ENCODE measurements around the gene SELENOW. TPM values are rescaled to one million over a fixed set of nuclear protein-coding genes. Genes with fewer than 3 reads are reported as not detected.
"Not testable (repeated sequence)": the region's sequence is repeated elsewhere in the genome, so short reads cannot be mapped to it uniquely, and the experiment has no call there.

Gene SELENOW
- polyA plus RNA-seq, 1 experiment = 177 TPM

DNA sequence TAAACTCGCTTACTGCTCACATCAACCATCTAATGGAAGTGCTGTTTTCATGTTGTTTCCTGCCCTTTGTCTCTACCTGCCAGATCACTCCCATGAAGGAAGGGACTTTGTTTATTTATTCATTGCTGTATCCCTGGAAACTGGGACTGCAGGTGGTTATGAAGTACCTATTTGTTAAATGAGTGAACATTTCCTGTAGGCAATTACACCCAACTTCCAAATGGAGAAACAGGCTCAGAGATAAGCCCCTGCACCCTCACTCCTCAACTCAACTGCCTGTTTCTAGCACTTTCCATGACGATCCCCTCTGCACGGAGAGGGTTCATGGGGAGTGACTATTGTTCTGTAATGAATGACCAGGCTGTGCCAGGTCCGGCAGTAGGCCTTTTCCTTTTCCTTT is 1.9 kb upstream of the SELENOW start:
- Histone ChIP-seq H3K27me3 (ENCODE audit: control insufficient read depth, insufficient read depth, low read length) (no peaks in the 10 kb centered on the region), H3K4me3 (ENCODE audit: low read depth, low read length) (no peak overlapping the region), H3K9me3 (ENCODE audit: control insufficient read depth, insufficient read depth, low read length) (no peaks in the 10 kb centered on the region; the same call in 1 of the 2 replicates), H3K27ac (ENCODE audit: low read depth, low read length) (no peak overlapping the region)
- DNase-seq (ENCODE audit: low read depth, low spot score) = no peak
- ChIA-PET CTCF (interaction anchor here (1.4 to 2.1 kb wide), 2 partner anchors 11 to 64 kb away, joined by 5 to 7 read pairs; partner anchors contain the start of gene EHD2), POLR2A (interaction anchor here (0.5 kb wide), 2 partner anchors 9 to 58 kb away, joined by 3 read pairs; no protein-coding TSS in a partner anchor)
- no peak for TF ChIP-seq CTCF (IDR thresholded peaks at IDR 0.05; ENCODE audit: low read depth, low read length)

DNA sequence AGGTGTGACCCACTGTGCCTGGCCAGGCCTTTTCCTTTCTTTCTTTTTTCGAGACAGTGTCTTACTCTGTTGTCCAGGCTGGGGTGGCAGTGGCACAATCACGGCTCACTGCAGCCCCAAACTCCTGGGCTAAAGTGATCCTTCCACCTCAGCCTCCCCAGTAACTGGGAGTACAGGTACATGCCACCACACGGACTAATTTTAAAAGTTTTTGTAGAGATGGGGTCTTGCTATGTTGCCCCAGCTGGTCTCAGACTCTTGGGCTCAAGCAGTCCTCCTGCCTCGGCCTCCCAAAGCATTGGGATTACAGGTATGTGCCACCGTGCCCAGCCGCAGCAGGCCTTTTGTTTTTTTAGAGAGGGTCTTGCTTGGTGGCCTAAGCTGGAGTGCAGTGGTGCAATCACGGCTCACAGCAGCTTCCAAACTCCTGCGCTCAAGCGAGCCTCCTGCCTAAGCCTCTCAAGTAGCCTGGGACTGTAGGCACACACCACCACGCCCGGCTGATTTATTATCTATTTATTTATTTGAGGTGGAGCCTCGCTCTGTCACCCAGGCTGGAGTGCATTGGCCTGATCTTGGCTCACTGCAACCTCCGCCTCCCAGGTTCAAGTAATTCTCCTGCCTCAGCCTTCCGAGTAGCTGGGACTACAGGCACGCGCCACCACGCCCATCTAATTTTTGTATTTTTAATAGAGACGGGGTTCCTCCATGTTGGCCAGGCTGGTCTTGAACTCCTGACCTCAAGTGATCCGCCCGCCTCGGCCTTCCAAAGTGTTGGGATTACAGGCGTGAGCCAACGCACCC is 1.1 kb upstream of the SELENOW start:
- CTCF ChIA-PET; H3K27me3 ChIP-seq (ENCODE audit: control insufficient read depth, insufficient read depth, low read length); DNase-seq (ENCODE audit: low read depth, low spot score); H3K9me3 ChIP-seq (ENCODE audit: control insufficient read depth, insufficient read depth, low read length): not testable (repeated sequence)
- peak overlapping the region; percentile 94 for H3K27ac ChIP-seq (ENCODE audit: low read depth, low read length)
- peak overlapping the region; percentile 94 for H3K4me3 ChIP-seq (ENCODE audit: low read depth, low read length)
- POLR2A ChIA-PET = interaction anchor here (0.6 kb wide), 1 partner anchor 414 kb away, joined by 3 read pairs; no protein-coding TSS in a partner anchor

DNA sequence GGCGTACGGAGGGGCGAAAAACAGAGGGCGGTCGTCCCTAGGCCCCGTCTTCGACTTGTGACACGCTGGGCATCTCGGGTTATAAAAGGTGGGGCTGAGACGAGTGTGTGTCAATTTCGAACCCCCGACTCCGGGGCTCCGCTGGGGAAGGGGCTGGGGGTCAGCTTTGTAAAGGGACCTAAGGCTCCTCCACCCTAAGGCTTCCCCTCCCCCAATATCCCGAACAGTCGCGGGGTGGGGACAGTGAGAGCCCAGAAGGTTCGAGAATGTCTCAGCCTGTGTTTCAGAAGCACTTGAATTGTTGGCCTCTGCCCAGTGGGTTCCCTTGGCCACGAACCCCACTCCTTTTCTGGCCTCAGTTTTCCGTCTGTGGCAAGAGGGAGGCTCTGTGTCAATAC is 450 bp downstream of the SELENOW start:
- H3K27ac ChIP-seq (ENCODE audit: low read depth, low read length) = no peak overlapping the region
- TF ChIP-seq CTCF (IDR thresholded peaks at IDR 0.05; ENCODE audit: low read depth, low read length) = no peak
- ChIA-PET POLR2A (no interaction called here), CTCF (interaction anchor here (0.6 kb wide), 1 partner anchor 14 kb away, joined by 3 read pairs; no protein-coding TSS in a partner anchor)
- no peak for DNase-seq (ENCODE audit: low read depth, low spot score)
- H3K4me3 ChIP-seq (ENCODE audit: low read depth, low read length) = peak overlapping the region; percentile 94
- H3K27me3 ChIP-seq (ENCODE audit: control insufficient read depth, insufficient read depth, low read length) = no peaks in the 10 kb centered on the region
- H3K9me3 ChIP-seq (ENCODE audit: control insufficient read depth, insufficient read depth, low read length) = no peaks in the 10 kb centered on the region; the same call in 1 of the 2 replicates

DNA sequence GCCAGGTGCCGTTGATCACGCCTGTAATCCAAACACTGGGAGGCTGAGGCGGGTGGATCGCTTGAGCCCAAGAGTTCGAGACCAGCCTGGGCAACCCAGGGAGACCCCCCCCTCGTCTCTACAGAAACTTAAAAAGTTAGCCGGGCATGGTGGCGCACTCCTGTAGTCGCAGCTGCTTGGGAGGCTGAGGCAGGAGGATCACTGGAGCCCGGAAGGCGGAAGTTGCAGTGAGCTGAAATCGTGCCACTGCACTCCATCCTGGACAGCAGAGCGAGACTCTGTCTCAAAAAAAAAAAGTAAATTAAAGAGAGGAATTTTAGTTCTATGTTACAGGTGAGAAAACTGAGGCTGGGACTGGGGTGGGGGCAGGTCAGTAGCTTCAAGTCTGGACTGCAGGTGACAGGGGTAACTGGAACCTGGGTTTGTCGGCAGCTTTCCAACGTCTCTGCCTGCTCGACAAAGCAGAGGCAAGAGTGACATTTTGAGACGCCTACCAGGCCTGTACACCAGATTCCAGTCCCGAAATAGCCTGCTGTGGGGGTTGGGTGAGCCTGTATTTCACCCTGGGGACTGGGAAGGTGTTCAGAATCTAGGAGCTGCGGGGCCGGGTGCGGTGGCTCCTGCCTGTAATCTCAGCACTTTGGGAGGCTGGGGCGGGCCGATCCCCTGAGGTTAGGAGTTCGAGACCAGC is 1.2 kb downstream of the SELENOW start:
- Histone ChIP-seq H3K9me3 (ENCODE audit: control insufficient read depth, insufficient read depth, low read length) (no peaks in the 10 kb centered on the region; the same call in 1 of the 2 replicates), H3K27ac (ENCODE audit: low read depth, low read length) (no peak overlapping the region), H3K4me3 (ENCODE audit: low read depth, low read length) (peak overlapping the region; percentile 94), H3K27me3 (ENCODE audit: control insufficient read depth, insufficient read depth, low read length) (no peaks in the 10 kb centered on the region)
- no peak for DNase-seq (ENCODE audit: low read depth, low spot score)
- CTCF ChIA-PET = interaction anchor here (0.6 kb wide), 1 partner anchor 13 kb away, joined by 3 read pairs; no protein-coding TSS in a partner anchor
- TF ChIP-seq CTCF (IDR thresholded peaks at IDR 0.05; ENCODE audit: low read depth, low read length) = no peak
- POLR2A ChIA-PET = no interaction called here

- peak overlapping the region; percentile 94; the same call in 1 of the 2 replicates for H3K4me3 ChIP-seq (ENCODE audit: low read depth, low read length)
- no peak for DNase-seq (ENCODE audit: low read depth, low spot score)
- no peaks in the 10 kb centered on the region; the same call in 1 of the 2 replicates for H3K9me3 ChIP-seq (ENCODE audit: control insufficient read depth, insufficient read depth, low read length)
- H3K27ac ChIP-seq (ENCODE audit: low read depth, low read length) = no peak overlapping the region
- CTCF ChIA-PET = no interaction called here
- no peaks in the 10 kb centered on the region for H3K27me3 ChIP-seq (ENCODE audit: control insufficient read depth, insufficient read depth, low read length)
- POLR2A ChIA-PET = no interaction called here
- no peak for TF ChIP-seq CTCF (IDR thresholded peaks at IDR 0.05; ENCODE audit: low read depth, low read length)
Observed at GRCh38 chr19:47780215-47780551, 1.7 kb downstream of the SELENOW start.
